ENCODE results near the gene GPR148.

GPR148 gene

DNA sequence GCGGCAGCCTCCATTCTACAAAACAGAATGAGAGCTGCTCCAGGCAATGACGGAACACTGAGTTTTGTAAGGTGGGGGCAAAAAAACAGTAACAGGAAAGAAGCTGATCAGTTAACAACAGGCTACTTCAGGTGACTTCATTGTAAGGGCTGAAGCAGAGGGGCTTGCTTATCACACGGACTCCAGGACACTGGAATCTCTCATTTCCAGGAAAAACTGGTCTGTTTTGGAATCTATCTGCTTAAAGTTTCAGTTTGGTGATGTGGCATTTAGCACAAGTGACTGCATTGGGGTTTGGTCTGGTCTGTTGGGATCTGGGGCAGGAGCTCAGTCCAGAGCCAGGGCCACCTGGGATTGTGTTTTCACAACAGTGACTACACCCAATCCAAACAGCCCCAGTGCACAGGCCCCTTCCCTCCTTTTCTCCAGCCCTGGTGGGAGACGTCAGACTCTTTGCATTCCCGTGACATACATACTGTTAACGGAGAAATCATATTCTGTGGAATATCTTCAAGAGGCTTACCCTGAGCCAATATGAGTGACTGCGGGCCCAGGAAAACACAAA is 40.6 kb downstream of the GPR148 start:
- DNase-seq = no peak

- no peak for DNase-seq
These were observed 47.7 kb downstream of the GPR148 start for GRCh38 chr2:130776550-130776949.

DNA sequence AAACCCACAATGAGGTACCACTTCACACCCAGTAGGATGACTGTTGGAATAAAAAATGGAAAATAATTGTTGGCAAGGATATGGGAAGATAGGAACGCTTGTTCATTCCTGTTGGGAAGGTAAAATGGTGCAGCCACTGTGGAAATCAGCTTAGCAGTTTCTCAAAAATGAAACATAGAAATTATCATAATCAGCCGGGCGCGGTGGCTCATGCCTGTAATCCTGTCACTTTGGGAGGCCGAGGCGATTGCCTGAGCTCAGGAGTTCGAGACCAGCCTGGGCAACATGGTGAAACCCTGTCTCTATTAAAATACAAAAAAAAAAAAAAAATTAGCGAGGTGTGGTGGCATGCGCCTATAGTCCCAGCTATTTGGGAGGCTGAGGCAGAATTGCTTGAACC is 49.9 kb downstream of the GPR148 start:
- no peak for DNase-seq

Data from activated CD4-positive, alpha-beta T cell treated with anti-CD3 and anti-CD28 coated beads, Interleukin-2, amount 50 U/mL, for 4 hours (primary cell).